Measurements from ENCODE around the gene SLC2A9. TPM values are rescaled to one million over a fixed set of nuclear protein-coding genes. Genes with fewer than 3 reads are reported as not detected.

Gene SLC2A9
- total RNA-seq (1 to 10 TPM; 1.2 to 5.7 (median 2.6) TPM), polyA plus RNA-seq (1 to 10 TPM; 1.9 to 2.2 TPM)

- DNase-seq (no peak), ATAC-seq (no peak)
Measured at GRCh38 chr4:10020871-10021652, at the start of gene SLC2A9. Gene SLC2A9 (minus strand): TSS chr4:10021497. CDS start chr4:10021429, 68 bp downstream.

GRCh38 chr4:10069075-10069642, 47.9 kb upstream of the SLC2A9 start:
- no peak overlapping the region for H3K4me3 ChIP-seq
- H3K4me1 ChIP-seq, result no peaks in the 10 kb centered on the region
- peaks cover 0 to 5% (median under 1%) of the 10 kb centered on the region in 3 donors for H3K36me3 ChIP-seq
- no peaks in the 10 kb centered on the region for H3K9me3 ChIP-seq
- no peak for ATAC-seq
- no peak for TF ChIP-seq CTCF (IDR thresholded peaks at IDR 0.05)
- intact Hi-C loops (cut with DNase I), result no loop called here
- 88 to 93% methylated on average over 12 of the region's 12 CpGs for WGBS, 2 donors
- DNase-seq, result no peak
- H3K27ac ChIP-seq, result no peak overlapping the region
- no peak for FAIRE-seq
- H3K27me3 ChIP-seq, result no peaks in the 10 kb centered on the region

More at GRCh38 chr4:10020871-10021652, at the start of gene SLC2A9:
- H3K27ac ChIP-seq, result peak within 1 kb of the TSS in 2 of 4 donors; percentile 22 to 24
- 77 to 81% methylated on average over 17 of the region's 17 CpGs for WGBS, 2 donors
- intact Hi-C loops (cut with DNase I), result no loop called here
- FAIRE-seq, result no peak
- no peaks in the 10 kb centered on the region for H3K27me3 ChIP-seq
- H3K36me3 ChIP-seq, result no peaks in the 10 kb centered on the region
- TF ChIP-seq CTCF (IDR thresholded peaks at IDR 0.05), result no peak
- H3K4me3 ChIP-seq, result no peak within 1 kb of the TSS
- no peaks in the 10 kb centered on the region for H3K4me1 ChIP-seq
- H3K9me3 ChIP-seq, result no peaks in the 10 kb centered on the region

GRCh38 chr4:10066670-10067651, 45.7 kb upstream of the SLC2A9 start:
- intact Hi-C loops (cut with DNase I), result no loop called here
- no peak overlapping the region for H3K4me3 ChIP-seq
- ATAC-seq, result no peak
- no peaks in the 10 kb centered on the region for H3K9me3 ChIP-seq
- WGBS, 2 donors, result 85 to 91% methylated on average over 15 of the region's 15 CpGs
- no peak for TF ChIP-seq CTCF (IDR thresholded peaks at IDR 0.05)
- H3K27ac ChIP-seq, result no peak overlapping the region
- H3K4me1 ChIP-seq, result no peaks in the 10 kb centered on the region
- no peaks in the 10 kb centered on the region for H3K36me3 ChIP-seq
- no peak for DNase-seq
- FAIRE-seq, result no peak
- no peaks in the 10 kb centered on the region for H3K27me3 ChIP-seq

GRCh38 chr4:10066206-10066605, 44.9 kb upstream of the SLC2A9 start:
- ATAC-seq (no peak), FAIRE-seq (no peak), DNase-seq (no peak)
- no peak for TF ChIP-seq CTCF (IDR thresholded peaks at IDR 0.05)
- 64 to 65% methylated on average over 2 of the region's 2 CpGs for WGBS, 2 donors
- Histone ChIP-seq H3K9me3 (no peaks in the 10 kb centered on the region), H3K27me3 (no peaks in the 10 kb centered on the region), H3K4me1 (no peaks in the 10 kb centered on the region), H3K4me3 (no peak overlapping the region), H3K36me3 (no peaks in the 10 kb centered on the region), H3K27ac (no peak overlapping the region)
- intact Hi-C loops (cut with DNase I), result no loop called here

All from pancreas (tissue), 10 donors.